RWPE2 (cell line): ENCODE results near the gene EPHA6.

Experiments used
- ATAC-seq: fragments of 200-7000 bp; cut with Tn5 transposase; 3 replicates; pipeline ENCODE4 v1.9.1; 2021; ENCODE audit warnings: low read depth
- DNase-seq: peaks from one replicate; pipeline ENCODE4 v3.0.0-alpha.2; 2020; ENCODE audit warnings: low spot score
- H3K27ac ChIP-seq: fragments of 450-650 bp; 2 replicates; pipeline ENCODE4 v1.5.1; 2017; ENCODE audit warnings: mild to moderate bottlenecking; ENCODE audit not compliant: poor library complexity, severe bottlenecking
- H3K27me3 ChIP-seq: fragments of 250-450 bp; sonication (Bioruptor Pico); 2 replicates; pipeline ENCODE4 v1.5.1; 2021; ENCODE audit warnings: mild to moderate bottlenecking, moderate library complexity; ENCODE audit not compliant: insufficient read depth, poor library complexity, severe bottlenecking
- H3K36me3 ChIP-seq: fragments of 250-450 bp; sonication (Bioruptor Pico); 2 replicates; pipeline ENCODE4 v1.5.1; 2020; ENCODE audit warnings: low read depth, mild to moderate bottlenecking, moderate library complexity
- H3K4me1 ChIP-seq: fragments of 250-450 bp; sonication (Bioruptor Pico); 2 replicates; pipeline ENCODE4 v1.5.1; 2021; ENCODE audit warnings: mild to moderate bottlenecking, moderate library complexity; ENCODE audit not compliant: insufficient read depth, poor library complexity, severe bottlenecking
- H3K4me3 ChIP-seq: fragments of 250-450 bp; sonication (Bioruptor Pico); 2 replicates; pipeline ENCODE4 v1.5.1; 2021; ENCODE audit warnings: mild to moderate bottlenecking, moderate library complexity; ENCODE audit not compliant: severe bottlenecking
- H3K9me3 ChIP-seq: fragments of 250-450 bp; sonication (Bioruptor Pico); 2 replicates; pipeline ENCODE4 v1.5.1; 2021; ENCODE audit warnings: mild to moderate bottlenecking, moderate library complexity; ENCODE audit not compliant: severe bottlenecking
- TF ChIP-seq, protein P1 (sequence below): fragments of 450-650 bp; IDR thresholded peaks from one replicate; pipeline ENCODE4 v1.5.1; 2017; ENCODE audit warnings: mild to moderate bottlenecking, moderate library complexity; ENCODE audit not compliant: poor library complexity, severe bottlenecking

The EPHA6 gene

DNA sequence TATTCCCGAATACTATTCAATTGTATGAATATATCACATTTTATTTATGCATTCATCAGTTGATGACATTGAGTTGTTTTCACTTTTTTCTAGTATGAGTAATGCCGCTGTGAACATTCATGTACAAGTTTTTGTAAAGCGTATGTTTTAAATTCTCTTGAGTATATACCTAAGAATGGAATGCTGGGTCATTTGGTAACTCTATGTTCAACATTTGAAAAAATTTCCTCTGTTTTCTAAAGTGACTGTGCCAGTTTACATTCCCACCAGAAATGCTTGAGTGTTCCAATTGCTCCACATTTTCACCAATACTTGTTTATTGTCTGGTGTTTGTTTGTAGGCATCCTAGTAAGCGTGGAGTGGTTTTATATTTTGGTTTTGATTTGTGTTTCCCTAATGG, 144.5 kb downstream of the EPHA6 start:
- TF ChIP-seq, protein P1, sequence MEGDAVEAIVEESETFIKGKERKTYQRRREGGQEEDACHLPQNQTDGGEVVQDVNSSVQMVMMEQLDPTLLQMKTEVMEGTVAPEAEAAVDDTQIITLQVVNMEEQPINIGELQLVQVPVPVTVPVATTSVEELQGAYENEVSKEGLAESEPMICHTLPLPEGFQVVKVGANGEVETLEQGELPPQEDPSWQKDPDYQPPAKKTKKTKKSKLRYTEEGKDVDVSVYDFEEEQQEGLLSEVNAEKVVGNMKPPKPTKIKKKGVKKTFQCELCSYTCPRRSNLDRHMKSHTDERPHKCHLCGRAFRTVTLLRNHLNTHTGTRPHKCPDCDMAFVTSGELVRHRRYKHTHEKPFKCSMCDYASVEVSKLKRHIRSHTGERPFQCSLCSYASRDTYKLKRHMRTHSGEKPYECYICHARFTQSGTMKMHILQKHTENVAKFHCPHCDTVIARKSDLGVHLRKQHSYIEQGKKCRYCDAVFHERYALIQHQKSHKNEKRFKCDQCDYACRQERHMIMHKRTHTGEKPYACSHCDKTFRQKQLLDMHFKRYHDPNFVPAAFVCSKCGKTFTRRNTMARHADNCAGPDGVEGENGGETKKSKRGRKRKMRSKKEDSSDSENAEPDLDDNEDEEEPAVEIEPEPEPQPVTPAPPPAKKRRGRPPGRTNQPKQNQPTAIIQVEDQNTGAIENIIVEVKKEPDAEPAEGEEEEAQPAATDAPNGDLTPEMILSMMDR, result no peak
- no peaks in the 10 kb centered on the region for H3K27me3 ChIP-seq
- no peaks in the 10 kb centered on the region for H3K9me3 ChIP-seq
- H3K36me3 ChIP-seq, result no peaks in the 10 kb centered on the region
- peaks cover 31% of the 10 kb centered on the region for H3K4me1 ChIP-seq
- H3K27ac ChIP-seq, result peak overlapping the region; percentile 79
- ATAC-seq (no peak), DNase-seq (no peak)
- no peak overlapping the region for H3K4me3 ChIP-seq

DNA sequence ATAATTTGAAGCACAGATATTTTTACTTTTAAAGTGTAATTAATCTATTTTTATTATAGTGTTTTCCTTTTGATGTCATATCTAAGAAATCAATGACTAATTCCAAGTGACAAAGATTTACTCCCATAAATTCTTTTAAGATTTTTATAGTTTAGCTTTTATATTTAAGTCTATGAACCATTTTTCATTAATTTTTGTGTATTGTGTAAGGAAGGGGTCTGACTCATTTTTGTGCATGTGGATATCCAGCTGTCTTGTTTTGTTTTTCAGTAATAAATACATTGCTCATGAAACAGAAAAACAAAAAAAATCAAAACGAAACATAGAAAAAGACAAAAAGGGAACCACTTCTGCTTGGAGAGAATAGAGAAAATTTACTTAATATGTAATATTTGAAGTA, 145.1 kb downstream of the EPHA6 start:
- H3K27ac ChIP-seq, result peak overlapping the region; percentile 79
- DNase-seq (no peak), ATAC-seq (no peak)
- H3K4me1 ChIP-seq, result peaks cover 31% of the 10 kb centered on the region
- no peaks in the 10 kb centered on the region for H3K27me3 ChIP-seq
- no peaks in the 10 kb centered on the region for H3K9me3 ChIP-seq
- no peak overlapping the region for H3K4me3 ChIP-seq
- TF ChIP-seq, protein P1, result no peak
- no peaks in the 10 kb centered on the region for H3K36me3 ChIP-seq

- TF ChIP-seq, protein P1, result no peak
- no peak overlapping the region for H3K4me3 ChIP-seq
- H3K9me3 ChIP-seq, result no peaks in the 10 kb centered on the region
- H3K4me1 ChIP-seq, result peaks cover 31% of the 10 kb centered on the region
- no peaks in the 10 kb centered on the region for H3K36me3 ChIP-seq
- no peaks in the 10 kb centered on the region for H3K27me3 ChIP-seq
- H3K27ac ChIP-seq, result peak overlapping the region; percentile 79
- DNase-seq, result no peak
- ATAC-seq, result peak; percentile 91
Observed at GRCh38 chr3:96959901-96960641, 145.7 kb downstream of the EPHA6 start.

GRCh38 chr3:96960661-96961330, 146.4 kb downstream of the EPHA6 start:
- peak; percentile 73 for ATAC-seq
- Histone ChIP-seq H3K27me3 (no peaks in the 10 kb centered on the region), H3K4me3 (no peak overlapping the region), H3K9me3 (no peaks in the 10 kb centered on the region), H3K4me1 (peaks cover 32% of the 10 kb centered on the region), H3K27ac (peak overlapping the region; percentile 79), H3K36me3 (no peaks in the 10 kb centered on the region)
- TF ChIP-seq, protein P1, result no peak
- no peak for DNase-seq

DNA sequence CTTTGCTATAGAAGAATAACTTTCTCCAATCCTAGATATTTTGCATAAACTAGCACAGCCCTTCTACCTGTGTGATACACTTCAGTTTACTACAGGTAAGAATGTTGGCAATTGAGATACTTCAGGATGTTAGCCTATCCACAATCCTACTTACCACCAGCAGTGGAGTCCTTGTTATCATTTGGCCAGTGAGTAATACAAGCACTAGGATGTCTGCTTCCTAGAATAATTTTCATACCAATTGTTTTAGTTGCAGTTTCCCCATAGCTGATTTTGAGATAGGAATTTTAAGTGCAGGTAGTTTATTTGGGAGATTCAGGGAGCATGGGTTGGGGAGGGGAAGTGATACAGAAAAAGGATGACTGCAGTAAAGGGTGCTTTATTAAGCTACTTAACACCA, 147.2 kb downstream of the EPHA6 start:
- ATAC-seq (no peak), DNase-seq (no peak)
- Histone ChIP-seq H3K4me1 (peaks cover 39% of the 10 kb centered on the region), H3K27ac (peak overlapping the region; percentile 79), H3K9me3 (no peaks in the 10 kb centered on the region), H3K36me3 (no peaks in the 10 kb centered on the region), H3K4me3 (no peak overlapping the region), H3K27me3 (no peaks in the 10 kb centered on the region)
- TF ChIP-seq, protein P1, result no peak
